HEK293 (cell line): ENCODE measurements around the gene PDPK1.

Experiments
- CTCF ChIA-PET: fragments of 350-600 bp; formaldehyde crosslinking; extraction: SDS; loops from one replicate; lab custom pipeline; 2021; ENCODE audit warnings: antibody characterized with exemption; lab: Yijun Ruan, JAX
- POLR2A ChIA-PET: fragments of 300-600 bp; formaldehyde crosslinking; extraction: SDS; loops from one replicate; lab custom pipeline; 2020; ENCODE audit warnings: antibody characterized with exemption, inconsistent platforms; lab: Yijun Ruan, JAX
- H3K27ac ChIP-seq: fragments of 200-500 bp; sonication (Bioruptor generic); 2 replicates; pipeline ENCODE4 v1.5.1; 2014; ENCODE audit warnings: low read depth, low read length, control low read depth, inconsistent platforms; ENCODE audit errors: extremely low read depth
- H3K36me3 ChIP-seq, 2 experiments: fragments of 200-500 bp in 1 of 2; sonication (Bioruptor generic) in 1 of 2; 1 replicate in 1 of 2; 2 replicates in 1 of 2; pipeline ENCODE4 v1.5.1; 2014 to 2017; ENCODE audit warnings: inconsistent platforms in 2 of 2, low read length in 2 of 2; ENCODE audit not compliant: control insufficient read depth in 2 of 2, insufficient read depth in 1 of 2
- H3K4me1 ChIP-seq: fragments of 200-500 bp; sonication (Bioruptor generic); 2 replicates; pipeline ENCODE4 v1.5.1; 2014; ENCODE audit warnings: mild to moderate bottlenecking, low read length, inconsistent platforms; ENCODE audit not compliant: control insufficient read depth, insufficient read depth
- H3K4me3 ChIP-seq: 2 replicates; pipeline ENCODE4 v1.5.1; 2011; ENCODE audit warnings: low read depth, mild to moderate bottlenecking, control low read depth, low read length, moderate library complexity
- H3K9me3 ChIP-seq: fragments of 200-500 bp; sonication (Bioruptor generic); 2 replicates; pipeline ENCODE4 v1.5.1; 2014; ENCODE audit warnings: low read depth, low read length, inconsistent platforms; ENCODE audit not compliant: control insufficient read depth, insufficient read depth
- BCL11B ChIP-seq: fragments of 450-650 bp; formaldehyde crosslinking; IDR thresholded peaks from 2 replicates; pipeline ENCODE4 v1.5.1; 2016; ENCODE audit warnings: low read depth, missing biosample characterization, missing genetic modification characterization
- EGR2 ChIP-seq: fragments of 450-650 bp; formaldehyde crosslinking; IDR thresholded peaks from 2 replicates; pipeline ENCODE4 v1.5.1; 2016; ENCODE audit warnings: low read depth, missing biosample characterization, missing genetic modification characterization
- GLI4 ChIP-seq: fragments of 450-650 bp; formaldehyde crosslinking; IDR thresholded peaks from 2 replicates; pipeline ENCODE4 v1.5.1; 2016; ENCODE audit warnings: missing biosample characterization, missing genetic modification characterization
- HOXC10 ChIP-seq: sonication (generic); formaldehyde crosslinking; IDR thresholded peaks from 2 replicates; pipeline ENCODE4 v1.8.1; 2023; ENCODE audit warnings: mild to moderate bottlenecking, missing genetic modification reagents
- REPIN1 ChIP-seq: fragments of 450-650 bp; formaldehyde crosslinking; IDR thresholded peaks from 2 replicates; pipeline ENCODE4 v1.5.1; 2017; ENCODE audit warnings: missing biosample characterization, missing genetic modification characterization, low read depth
- REST ChIP-seq: fragments of 450-650 bp; formaldehyde crosslinking; IDR thresholded peaks from 2 replicates; pipeline ENCODE4 v1.5.1; 2016; ENCODE audit warnings: missing biosample characterization, missing genetic modification characterization
- TRIM28 ChIP-seq: IDR thresholded peaks from 2 replicates; pipeline ENCODE4 v1.6.1; 2011; ENCODE audit warnings: low read length, control low read depth, borderline replicate concordance
- ZBTB48 ChIP-seq: fragments of 450-650 bp; formaldehyde crosslinking; IDR thresholded peaks from 2 replicates; pipeline ENCODE4 v1.5.1; 2016; ENCODE audit warnings: missing biosample characterization, missing genetic modification characterization
- ZNF10 ChIP-seq: fragments of 450-650 bp; formaldehyde crosslinking; IDR thresholded peaks from 2 replicates; pipeline ENCODE4 v1.5.1; 2017; ENCODE audit warnings: missing biosample characterization, missing genetic modification characterization
- ZNF146 ChIP-seq: fragments of 450-650 bp; formaldehyde crosslinking; IDR thresholded peaks from 2 replicates; pipeline ENCODE4 v1.5.1; 2016; ENCODE audit warnings: missing biosample characterization, missing genetic modification characterization
- ZNF157 ChIP-seq: fragments of 450-650 bp; formaldehyde crosslinking; IDR thresholded peaks from 2 replicates; pipeline ENCODE4 v1.5.1; 2016; ENCODE audit warnings: missing biosample characterization, missing genetic modification characterization
- ZNF514 ChIP-seq: fragments of 450-650 bp; formaldehyde crosslinking; IDR thresholded peaks from 2 replicates; pipeline ENCODE4 v1.5.1; 2016; ENCODE audit warnings: missing biosample characterization, missing genetic modification characterization
- ZNF530 ChIP-seq: fragments of 450-650 bp; formaldehyde crosslinking; IDR thresholded peaks from 2 replicates; pipeline ENCODE4 v1.5.1; 2016; ENCODE audit warnings: low read depth, missing biosample characterization, missing genetic modification characterization
- ZNF555 ChIP-seq: fragments of 450-650 bp; formaldehyde crosslinking; conservative IDR thresholded peaks from 2 replicates; pipeline ENCODE4 v1.5.1; 2017; ENCODE audit warnings: missing biosample characterization, mild to moderate bottlenecking, missing genetic modification characterization, inconsistent platforms
- ZNF558 ChIP-seq: fragments of 450-650 bp; formaldehyde crosslinking; IDR thresholded peaks from 2 replicates; pipeline ENCODE4 v1.5.1; 2016; ENCODE audit warnings: missing biosample characterization, missing genetic modification characterization
- ZNF600 ChIP-seq: fragments of 450-650 bp; formaldehyde crosslinking; IDR thresholded peaks from 2 replicates; pipeline ENCODE4 v1.5.1; 2016; ENCODE audit warnings: missing biosample characterization, missing genetic modification characterization
- ZNF629 ChIP-seq: fragments of 450-650 bp; formaldehyde crosslinking; IDR thresholded peaks from 2 replicates; pipeline ENCODE4 v1.5.1; 2017; ENCODE audit warnings: missing biosample characterization, missing genetic modification characterization
- ZNF701 ChIP-seq: fragments of 450-650 bp; formaldehyde crosslinking; IDR thresholded peaks from 2 replicates; pipeline ENCODE4 v1.5.1; 2016; ENCODE audit warnings: missing biosample characterization, missing genetic modification characterization
- ZNF777 ChIP-seq: fragments of 450-650 bp; formaldehyde crosslinking; IDR thresholded peaks from 2 replicates; pipeline ENCODE4 v1.5.1; 2017; ENCODE audit warnings: missing biosample characterization, missing genetic modification characterization, borderline replicate concordance

Gene PDPK1

GRCh38 chr16:2490190-2491105, 47.4 kb upstream of the PDPK1 start:
- H3K9me3 ChIP-seq: no peaks in the 10 kb centered on the region
- H3K4me1 ChIP-seq: no peaks in the 10 kb centered on the region; the same call in 1 of the 2 replicates
- no peak overlapping the region for H3K27ac ChIP-seq
- POLR2A ChIA-PET: no interaction called here
- no peak overlapping the region for H3K4me3 ChIP-seq
- TF ChIP-seq GLI4 (tag by site-specific recombination) (no peak), EGR2 (tag by site-specific recombination) (peak; percentile 12; the same call in 1 of the 2 replicates), ZNF600 (tag by site-specific recombination) (peak; percentile 50; the same call in 1 of the 2 replicates)
- H3K36me3 ChIP-seq: peaks cover 0 to 8% of the 10 kb centered on the region in 2 experiments; a peak in 2 of 3 replicates
- CTCF ChIA-PET: interaction anchor here (1.5 kb wide), 1 partner anchor 11 kb away, joined by 5 read pairs; no protein-coding TSS in a partner anchor

- ChIA-PET POLR2A (interaction anchor here (1.1 kb wide), 1 partner anchor 42 kb away, joined by 3 read pairs; no protein-coding TSS in a partner anchor), CTCF (interaction anchor here (1.2 to 1.5 kb wide), 2 partner anchors 9 kb away, joined by 3 to 5 read pairs; no protein-coding TSS in a partner anchor)
- Histone ChIP-seq H3K36me3 (peaks cover 0 to 21% of the 10 kb centered on the region in 2 experiments; a peak in 2 of 3 replicates), H3K4me1 (no peaks in the 10 kb centered on the region), H3K27ac (no peak overlapping the region), H3K4me3 (no peak overlapping the region), H3K9me3 (no peaks in the 10 kb centered on the region)
- TF ChIP-seq REST: no peak
- no peak for TF ChIP-seq REPIN1 (tag by site-specific recombination)
- no peak for TF ChIP-seq ZNF530 (tag by site-specific recombination)
- no peak for TF ChIP-seq ZNF558
- no peak for TF ChIP-seq ZBTB48 (tag by site-specific recombination)
- TF ChIP-seq ZNF157: no peak
- TF ChIP-seq ZNF514 (tag by site-specific recombination): no peak
- no peak for TF ChIP-seq ZNF10 (tag by site-specific recombination)
- TF ChIP-seq ZNF701: no peak
- TF ChIP-seq HOXC10 (CRISPR knock-in tag): no peak
- no peak for TF ChIP-seq ZNF146
- TF ChIP-seq ZNF777: no peak
Measured at GRCh38 chr16:2492292-2492691, 45.5 kb upstream of the PDPK1 start.

- no peaks in the 10 kb centered on the region for H3K9me3 ChIP-seq
- ChIA-PET POLR2A (interaction anchor here (0.6 kb wide), 1 partner anchor 190 kb away, joined by 3 read pairs; no protein-coding TSS in a partner anchor), CTCF (interaction anchor here (0.6 to 1.2 kb wide), 2 partner anchors 8 to 33 kb away, joined by 3 read pairs; no protein-coding TSS in a partner anchor)
- H3K36me3 ChIP-seq: peaks cover 0 to 34% of the 10 kb centered on the region in 2 experiments; a peak in 2 of 3 replicates
- no peaks in the 10 kb centered on the region for H3K4me1 ChIP-seq
- no peak overlapping the region for H3K27ac ChIP-seq
- no peak overlapping the region for H3K4me3 ChIP-seq
- TF ChIP-seq BCL11B (tag by site-specific recombination) (no peak), ZNF555 (tag by site-specific recombination) (no peak), TRIM28 (no peak), ZNF629 (no peak)
- TF ChIP-seq, all 188 proteins: peak for 0
Measured at GRCh38 chr16:2493605-2494004, 44.2 kb upstream of the PDPK1 start.
